CD4-positive, alpha-beta memory T cell (primary cell): ENCODE data around the gene PLK2. TPM values are rescaled to one million over a fixed set of nuclear protein-coding genes. Genes with fewer than 3 reads are reported as not detected.

Experiments used
- CTCF ChIA-PET: fragments of 350-600 bp; sonication (Branson Sonifier 250); formaldehyde crosslinking; loops from one replicate; lab custom pipeline; 2021; ENCODE audit warnings: inconsistent platforms; ENCODE audit not compliant: partially characterized antibody; lab: Charles Lee
- POLR2A ChIA-PET: fragments of 350-600 bp; sonication (Branson Sonifier 250); formaldehyde crosslinking; loops from one replicate; lab custom pipeline; 2021; ENCODE audit not compliant: partially characterized antibody; lab: Charles Lee
- DNase-seq, 5 donors: peaks; one replicate each; pipeline versions ENCODE4 v3.0.0 to v3.0.0-alpha.2; 2020 to 2022; ENCODE audit warnings: mixed read lengths in 1 of 5
- H3K27ac ChIP-seq: one replicate; pipeline ENCODE4 v1.7.0; 2013; ENCODE audit warnings: low read depth, low read length
- H3K27me3 ChIP-seq: 2 replicates; pipeline ENCODE4 v1.7.0; 2013; ENCODE audit warnings: mild to moderate bottlenecking, low read length, moderate library complexity; ENCODE audit not compliant: insufficient read depth
- H3K36me3 ChIP-seq: 2 replicates; pipeline ENCODE4 v1.7.0; 2013; ENCODE audit warnings: mild to moderate bottlenecking, low read length, moderate library complexity; ENCODE audit not compliant: insufficient read depth
- H3K4me1 ChIP-seq: 2 replicates; pipeline ENCODE4 v1.7.0; 2013; ENCODE audit warnings: mild to moderate bottlenecking, low read length, moderate library complexity; ENCODE audit not compliant: insufficient read depth
- H3K4me3 ChIP-seq, 2 donors: one replicate each; pipeline ENCODE4 v1.7.0; 2013; ENCODE audit warnings: low read length in 2 of 2, mild to moderate bottlenecking in 1 of 2
- H3K9me3 ChIP-seq, 2 donors: one replicate each; pipeline ENCODE4 v1.7.0; 2013; ENCODE audit warnings: low read length in 2 of 2, control low read depth in 1 of 2; ENCODE audit not compliant: control insufficient read depth in 1 of 2
- H3K27ac Mint-ChIP-seq, 7 donors: one replicate each; pipeline ENCODE4 v1.8.0; 2020 to 2021; ENCODE audit warnings: mixed read lengths in 7 of 7, mild to moderate bottlenecking in 6 of 7, inconsistent platforms in 3 of 7, moderate library complexity in 3 of 7
- H3K27me3 Mint-ChIP-seq, 2 donors: one replicate each; pipeline ENCODE4 v1.8.0; 2020 to 2021; ENCODE audit warnings: mixed read lengths in 2 of 2
- H3K36me3 Mint-ChIP-seq, 2 donors: one replicate each; pipeline ENCODE4 v1.8.0; 2020 to 2021; ENCODE audit warnings: mixed read lengths in 2 of 2, inconsistent platforms in 1 of 2, mild to moderate bottlenecking in 1 of 2
- H3K4me1 Mint-ChIP-seq, 4 donors: one replicate each; pipeline ENCODE4 v1.8.0; 2020 to 2021; ENCODE audit warnings: mixed read lengths in 4 of 4, mild to moderate bottlenecking in 1 of 4
- H3K4me3 Mint-ChIP-seq, 8 donors: one replicate each; pipeline ENCODE4 v1.8.0; 2020 to 2021; ENCODE audit warnings: mixed read lengths in 8 of 8, mild to moderate bottlenecking in 7 of 8, moderate library complexity in 6 of 8, inconsistent platforms in 3 of 8
- H3K9me3 Mint-ChIP-seq, 8 donors: one replicate each; pipeline ENCODE4 v1.8.0; 2020 to 2021; ENCODE audit warnings: mixed read lengths in 8 of 8, mild to moderate bottlenecking in 5 of 8, inconsistent platforms in 3 of 8, moderate library complexity in 1 of 8
- intact Hi-C: fragments of 100-400 bp; cut with micrococcal nuclease; formaldehyde crosslinking; loops from one replicate; pipeline ENCODE4 v1.15.1; 2023
- polyA plus RNA-seq, 2 donors: library from polyadenylated mRNA; unstranded; fragments of 300-500 nt; fragmentation: Illumina TruSeq; gene quantifications; one replicate each; pipeline ENCODE4 v1.2.3, GENCODE V29; 2021
- total RNA-seq, 2 experiments: library from RNA; stranded (reverse); gene quantifications; one replicate each; pipeline ENCODE4 v1.2.3, GENCODE V29; 2021

Gene PLK2
- total and polyA plus RNA-seq, 4 experiments from 2014 or later = 2.2 to 8.2 (median 6.4) TPM

GRCh38 chr5:58450811-58451629 is 8.9 kb downstream of the PLK2 start:
- POLR2A ChIA-PET = interaction anchor here (1.2 kb wide), 1 partner anchor 9 kb away, joined by 3 read pairs; no protein-coding TSS in a partner anchor
- Mint-ChIP-seq H3K27me3 (peaks cover 4 to 5% of the 10 kb centered on the region in 2 donors), H3K4me3 (no peak overlapping the region), H3K9me3 (no peaks in the 10 kb centered on the region), H3K36me3 (peaks cover 5 to 12% of the 10 kb centered on the region in 2 donors), H3K4me1 (no peaks in the 10 kb centered on the region), H3K27ac (no peak overlapping the region)
- H3K27me3 ChIP-seq = no peaks in the 10 kb centered on the region
- H3K9me3 ChIP-seq = no peaks in the 10 kb centered on the region
- no peaks in the 10 kb centered on the region for H3K4me1 ChIP-seq
- no peak overlapping the region for H3K27ac ChIP-seq
- no peak overlapping the region for H3K4me3 ChIP-seq
- no peak for DNase-seq
- CTCF ChIA-PET = interaction anchor here (1.7 kb wide), 1 partner anchor 10 kb away, joined by 6 read pairs; the partner anchor contains the start of gene PLK2
- intact Hi-C loops = no loop called here
- H3K36me3 ChIP-seq = no peaks in the 10 kb centered on the region

- H3K4me3 Mint-ChIP-seq = no peak overlapping the region
- Histone ChIP-seq H3K27me3 (no peaks in the 10 kb centered on the region), H3K36me3 (no peaks in the 10 kb centered on the region), H3K27ac (no peak overlapping the region), H3K4me3 (no peak overlapping the region), H3K9me3 (no peaks in the 10 kb centered on the region), H3K4me1 (no peaks in the 10 kb centered on the region)
- peaks cover 4 to 8% of the 10 kb centered on the region in 2 donors for H3K27me3 Mint-ChIP-seq
- DNase-seq = no peak
- intact Hi-C loops = no loop called here
- CTCF ChIA-PET = interaction anchor here (1.7 kb wide), 1 partner anchor 11 kb away, joined by 6 read pairs; the partner anchor contains the start of gene PLK2
- H3K27ac Mint-ChIP-seq = no peak overlapping the region
- peaks cover 2 to 7% of the 10 kb centered on the region in 2 donors for H3K36me3 Mint-ChIP-seq
- no peaks in the 10 kb centered on the region for H3K4me1 Mint-ChIP-seq
- no peaks in the 10 kb centered on the region for H3K9me3 Mint-ChIP-seq
- POLR2A ChIA-PET = interaction anchor here (1.2 kb wide), 1 partner anchor 10 kb away, joined by 3 read pairs; no protein-coding TSS in a partner anchor
These were observed 9.9 kb downstream of the PLK2 start for GRCh38 chr5:58450018-58450417.

- no peak for DNase-seq
- ChIA-PET POLR2A (no interaction called here), CTCF (interaction anchor here (2.0 kb wide), 1 partner anchor 13 kb away, joined by 13 read pairs; the partner anchor contains the start of gene PLK2)
- Histone ChIP-seq H3K4me1 (no peaks in the 10 kb centered on the region), H3K36me3 (no peaks in the 10 kb centered on the region), H3K4me3 (no peak overlapping the region), H3K9me3 (no peaks in the 10 kb centered on the region), H3K27me3 (no peaks in the 10 kb centered on the region), H3K27ac (no peak overlapping the region)
- intact Hi-C loops = no loop called here
- Mint-ChIP-seq H3K9me3 (no peaks in the 10 kb centered on the region), H3K27ac (no peak overlapping the region), H3K4me1 (no peaks in the 10 kb centered on the region), H3K36me3 (no peaks in the 10 kb centered on the region), H3K27me3 (peaks cover 7 to 9% of the 10 kb centered on the region in 2 donors), H3K4me3 (no peak overlapping the region)
These were observed 12.7 kb downstream of the PLK2 start for GRCh38 chr5:58447226-58447625.

GRCh38 chr5:58446024-58446423 is 13.9 kb downstream of the PLK2 start:
- Histone ChIP-seq H3K9me3 (no peaks in the 10 kb centered on the region), H3K27ac (no peak overlapping the region), H3K27me3 (no peaks in the 10 kb centered on the region), H3K4me3 (no peak overlapping the region), H3K4me1 (no peaks in the 10 kb centered on the region), H3K36me3 (no peaks in the 10 kb centered on the region)
- Mint-ChIP-seq H3K27ac (no peak overlapping the region), H3K4me3 (no peak overlapping the region), H3K9me3 (no peaks in the 10 kb centered on the region), H3K4me1 (no peaks in the 10 kb centered on the region), H3K27me3 (peaks cover 6 to 11% of the 10 kb centered on the region in 2 donors), H3K36me3 (no peaks in the 10 kb centered on the region)
- ChIA-PET POLR2A (no interaction called here), CTCF (no interaction called here)
- DNase-seq = no peak
- intact Hi-C loops = no loop called here

- CTCF ChIA-PET = no interaction called here
- POLR2A ChIA-PET = no interaction called here
- intact Hi-C loops = no loop called here
These were observed 15.1 kb downstream of the PLK2 start for GRCh38 chr5:58444805-58445204.

GRCh38 chr5:58440901-58441460 is 18.9 kb downstream of the PLK2 start:
- intact Hi-C loops = no loop called here
- no peak overlapping the region for H3K27ac ChIP-seq
- H3K4me1 Mint-ChIP-seq = no peaks in the 10 kb centered on the region
- ChIA-PET POLR2A (no interaction called here), CTCF (no interaction called here)
- no peaks in the 10 kb centered on the region for H3K36me3 Mint-ChIP-seq
- no peaks in the 10 kb centered on the region for H3K27me3 ChIP-seq
- no peak overlapping the region for H3K27ac Mint-ChIP-seq
- H3K9me3 Mint-ChIP-seq = no peaks in the 10 kb centered on the region
- no peak for DNase-seq
- H3K9me3 ChIP-seq = no peaks in the 10 kb centered on the region
- H3K27me3 Mint-ChIP-seq = peaks cover 5 to 7% of the 10 kb centered on the region in 2 donors
- H3K4me3 Mint-ChIP-seq = no peak overlapping the region
- no peaks in the 10 kb centered on the region for H3K36me3 ChIP-seq
- no peaks in the 10 kb centered on the region for H3K4me1 ChIP-seq
- H3K4me3 ChIP-seq = no peak overlapping the region

More at GRCh38 chr5:58444805-58445204, 15.1 kb downstream of the PLK2 start:
- DNase-seq = no peak
- no peaks in the 10 kb centered on the region for H3K36me3 Mint-ChIP-seq
- no peak overlapping the region for H3K27ac ChIP-seq
- no peaks in the 10 kb centered on the region for H3K4me1 ChIP-seq
- no peaks in the 10 kb centered on the region for H3K4me1 Mint-ChIP-seq
- H3K9me3 ChIP-seq = no peaks in the 10 kb centered on the region
- no peak overlapping the region for H3K4me3 ChIP-seq
- H3K27ac Mint-ChIP-seq = no peak overlapping the region
- no peaks in the 10 kb centered on the region for H3K36me3 ChIP-seq
- no peak overlapping the region for H3K4me3 Mint-ChIP-seq
- peaks cover 5 to 11% of the 10 kb centered on the region in 2 donors for H3K27me3 Mint-ChIP-seq
- H3K27me3 ChIP-seq = no peaks in the 10 kb centered on the region
- no peaks in the 10 kb centered on the region for H3K9me3 Mint-ChIP-seq

- no peaks in the 10 kb centered on the region for H3K9me3 ChIP-seq
- H3K4me3 ChIP-seq = no peak overlapping the region
- no peak overlapping the region for H3K27ac Mint-ChIP-seq
- CTCF ChIA-PET = interaction anchor here (1.4 kb wide), 1 partner anchor 11 kb away, joined by 4 read pairs; no protein-coding TSS in a partner anchor
- no peaks in the 10 kb centered on the region for H3K4me1 ChIP-seq
- no peak overlapping the region for H3K4me3 Mint-ChIP-seq
- H3K4me1 Mint-ChIP-seq = peaks cover 0 to 4% (median 3%) of the 10 kb centered on the region in 4 donors
- H3K36me3 Mint-ChIP-seq = no peaks in the 10 kb centered on the region
- H3K27ac ChIP-seq = no peak overlapping the region
- H3K27me3 ChIP-seq = no peaks in the 10 kb centered on the region
- H3K9me3 Mint-ChIP-seq = no peaks in the 10 kb centered on the region
- H3K27me3 Mint-ChIP-seq = peaks cover 3 to 7% of the 10 kb centered on the region in 2 donors
- POLR2A ChIA-PET = no interaction called here
- no peaks in the 10 kb centered on the region for H3K36me3 ChIP-seq
- DNase-seq = no peak
- intact Hi-C loops = no loop called here
These were observed 20.7 kb downstream of the PLK2 start for GRCh38 chr5:58439094-58439644.
